Measurements from ENCODE around the gene ELMO3.

The ELMO3 gene

GRCh38 chr16:67151431-67152097, 47.4 kb upstream of the ELMO3 start:
- no peak for DNase-seq
- H3K4me1 ChIP-seq, result peaks cover 0 to 37% (median 25%) of the 10 kb centered on the region in 4 donors
- H3K27me3 ChIP-seq, result peaks cover 0 to 4% of the 10 kb centered on the region in 2 donors
- H3K9me3 ChIP-seq, result no peaks in the 10 kb centered on the region
- no peak for TF ChIP-seq CTCF (IDR thresholded peaks at IDR 0.05)
- H3K4me3 ChIP-seq, result peak overlapping the region; percentile 63 to 70
- intact Hi-C loops (cut with DNase I; ENCODE audit: low total_unique reads), result no loop called here
- H3K36me3 ChIP-seq, result peaks cover 0 to 26% (median 13%) of the 10 kb centered on the region in 3 donors
- H3K27ac ChIP-seq, result peak overlapping the region; percentile 89 to 94

- intact Hi-C loops (cut with DNase I; ENCODE audit: low total_unique reads), result loop anchor here (1.0 to 5.0 kb wide), 3 partner anchors 137 to 1077 kb away; no protein-coding TSS in a partner anchor
- Histone ChIP-seq H3K9me3 (no peaks in the 10 kb centered on the region), H3K27me3 (peaks cover 0 to 4% of the 10 kb centered on the region in 2 donors), H3K27ac (no peak overlapping the region), H3K4me3 (peak overlapping the region in 1 of 2 donors; percentile 26), H3K36me3 (no peaks in the 10 kb centered on the region), H3K4me1 (peaks cover 0 to 47% (median 33%) of the 10 kb centered on the region in 4 donors)
- no peak for TF ChIP-seq CTCF (IDR thresholded peaks at IDR 0.05)
- no peak for DNase-seq
These were observed 44.2 kb upstream of the ELMO3 start for GRCh38 chr16:67154578-67155294.

- Histone ChIP-seq H3K27me3 (peaks cover 0 to 4% of the 10 kb centered on the region in 2 donors), H3K9me3 (no peaks in the 10 kb centered on the region), H3K4me3 (peak overlapping the region in 1 of 2 donors; percentile 26), H3K36me3 (no peaks in the 10 kb centered on the region), H3K27ac (no peak overlapping the region), H3K4me1 (peaks cover 0 to 45% (median 29%) of the 10 kb centered on the region in 4 donors)
- peak; percentile 55 to 83 for DNase-seq
- intact Hi-C loops (cut with DNase I; ENCODE audit: low total_unique reads), result loop anchor here (5.0 kb wide), 2 partner anchors 138 to 1078 kb away; no protein-coding TSS in a partner anchor
- TF ChIP-seq CTCF (IDR thresholded peaks at IDR 0.05), result peak; percentile 95 to 99
These were observed 43.4 kb upstream of the ELMO3 start for GRCh38 chr16:67155295-67156142.

- intact Hi-C loops (cut with DNase I; ENCODE audit: low total_unique reads), result loop anchor here (5.0 kb wide), 2 partner anchors 139 to 1079 kb away; no protein-coding TSS in a partner anchor
These were observed 42.6 kb upstream of the ELMO3 start for GRCh38 chr16:67156143-67156844.

More at GRCh38 chr16:67156143-67156844, 42.6 kb upstream of the ELMO3 start:
- no peaks in the 10 kb centered on the region for H3K9me3 ChIP-seq
- H3K36me3 ChIP-seq, result no peaks in the 10 kb centered on the region
- H3K4me1 ChIP-seq, result peaks cover 0 to 43% (median 31%) of the 10 kb centered on the region in 4 donors
- no peak overlapping the region for H3K4me3 ChIP-seq
- peaks cover 0 to 4% of the 10 kb centered on the region in 2 donors for H3K27me3 ChIP-seq
- TF ChIP-seq CTCF (IDR thresholded peaks at IDR 0.05), result no peak
- DNase-seq, result no peak
- H3K27ac ChIP-seq, result no peak overlapping the region
